HG02798 (cell line): ENCODE data around the gene MBTPS1.
A peak's percentile ranks its signal among the peaks of the same experiment; 100 is the strongest.

ENCODE experiments used
- ATAC-seq: cut with Tn5 transposase; IDR thresholded peaks from one replicate; pipeline ENCODE4 v1.9.1; 2021; ENCODE audit warnings: mild to moderate bottlenecking; ENCODE audit not compliant: unreplicated experiment, poor library complexity

Gene MBTPS1

GRCh38 chr16:84105301-84105815 is 11.4 kb downstream of the MBTPS1 start:
- no peak for ATAC-seq

GRCh38 chr16:84104231-84104630 is 12.5 kb downstream of the MBTPS1 start:
- ATAC-seq: no peak

GRCh38 chr16:84103678-84104077 is 13.1 kb downstream of the MBTPS1 start:
- ATAC-seq: no peak

GRCh38 chr16:84098939-84099338 is 17.8 kb downstream of the MBTPS1 start:
- no peak for ATAC-seq

- ATAC-seq: no peak
These were observed 20.2 kb downstream of the MBTPS1 start for GRCh38 chr16:84096447-84097005.

- ATAC-seq: no peak
These were observed 21.3 kb downstream of the MBTPS1 start for GRCh38 chr16:84095466-84095865.

GRCh38 chr16:84093879-84094270 is 22.9 kb downstream of the MBTPS1 start:
- no peak for ATAC-seq

GRCh38 chr16:84093120-84093878 is 23.4 kb downstream of the MBTPS1 start:
- ATAC-seq: no peak

GRCh38 chr16:84091460-84091859 is 25.3 kb downstream of the MBTPS1 start:
- ATAC-seq: no peak

GRCh38 chr16:84090211-84090610 is 26.5 kb downstream of the MBTPS1 start:
- no peak for ATAC-seq

GRCh38 chr16:84088695-84089395 is 27.9 kb downstream of the MBTPS1 start:
- ATAC-seq: peak; percentile 84

- no peak for ATAC-seq
These were observed 29.1 kb downstream of the MBTPS1 start for GRCh38 chr16:84087466-84088151.

- ATAC-seq: no peak
These were observed 29.7 kb downstream of the MBTPS1 start for GRCh38 chr16:84087001-84087400.

- no peak for ATAC-seq
These were observed 30.4 kb downstream of the MBTPS1 start for GRCh38 chr16:84086341-84086740.

- ATAC-seq: no peak
These were observed 31.0 kb downstream of the MBTPS1 start for GRCh38 chr16:84085773-84086172.

GRCh38 chr16:84085271-84085667 is 31.5 kb downstream of the MBTPS1 start:
- no peak for ATAC-seq

- ATAC-seq: peak; percentile 56
These were observed 32.0 kb downstream of the MBTPS1 start for GRCh38 chr16:84084570-84085270.

GRCh38 chr16:84082835-84083569 is 33.7 kb downstream of the MBTPS1 start:
- no peak for ATAC-seq

GRCh38 chr16:84082110-84082509 is 34.6 kb downstream of the MBTPS1 start:
- ATAC-seq: no peak
